Gastrocnemius medialis (tissue), 4 donors: Measurements from ENCODE around the gene TRIO.

Experiments used
- CTCF ChIP-seq, 5 experiments: fragments of 450-650 bp in 3 of 5; fragments of 200-600 bp in 2 of 5; sonication (generic) in 2 of 5; IDR thresholded peaks in 4 of 5; conservative IDR thresholded peaks in 1 of 5; 1 replicate in 4 of 5; 2 replicates in 1 of 5; pipeline ENCODE4 v1.5.1; 2016 to 2019; ENCODE audit warnings: antibody characterized with exemption in 5 of 5, mild to moderate bottlenecking in 3 of 5, moderate library complexity in 3 of 5
- POLR2A ChIP-seq, 2 donors: fragments of 450-650 bp; IDR thresholded peaks; one replicate each; pipeline ENCODE4 v1.6.1; 2017; ENCODE audit warnings: antibody characterized with exemption in 2 of 2, mild to moderate bottlenecking in 2 of 2, moderate library complexity in 2 of 2

- TF ChIP-seq POLR2A (IDR thresholded peaks at IDR 0.05), result no peak
- TF ChIP-seq CTCF (IDR thresholded peaks at IDR 0.05 in 4 of 5, conservative IDR thresholded peaks at IDR 0.05 in 1 of 5), result no peak
Measured at GRCh38 chr5:14411216-14411615, 268.1 kb downstream of the TRIO start.
